ENCODE measurements around the gene SFMBT1.
"Not testable (repeated sequence)": the region's sequence is repeated elsewhere in the genome, so short reads cannot be mapped to it uniquely, and the experiment has no call there.

Gene SFMBT1

DNA sequence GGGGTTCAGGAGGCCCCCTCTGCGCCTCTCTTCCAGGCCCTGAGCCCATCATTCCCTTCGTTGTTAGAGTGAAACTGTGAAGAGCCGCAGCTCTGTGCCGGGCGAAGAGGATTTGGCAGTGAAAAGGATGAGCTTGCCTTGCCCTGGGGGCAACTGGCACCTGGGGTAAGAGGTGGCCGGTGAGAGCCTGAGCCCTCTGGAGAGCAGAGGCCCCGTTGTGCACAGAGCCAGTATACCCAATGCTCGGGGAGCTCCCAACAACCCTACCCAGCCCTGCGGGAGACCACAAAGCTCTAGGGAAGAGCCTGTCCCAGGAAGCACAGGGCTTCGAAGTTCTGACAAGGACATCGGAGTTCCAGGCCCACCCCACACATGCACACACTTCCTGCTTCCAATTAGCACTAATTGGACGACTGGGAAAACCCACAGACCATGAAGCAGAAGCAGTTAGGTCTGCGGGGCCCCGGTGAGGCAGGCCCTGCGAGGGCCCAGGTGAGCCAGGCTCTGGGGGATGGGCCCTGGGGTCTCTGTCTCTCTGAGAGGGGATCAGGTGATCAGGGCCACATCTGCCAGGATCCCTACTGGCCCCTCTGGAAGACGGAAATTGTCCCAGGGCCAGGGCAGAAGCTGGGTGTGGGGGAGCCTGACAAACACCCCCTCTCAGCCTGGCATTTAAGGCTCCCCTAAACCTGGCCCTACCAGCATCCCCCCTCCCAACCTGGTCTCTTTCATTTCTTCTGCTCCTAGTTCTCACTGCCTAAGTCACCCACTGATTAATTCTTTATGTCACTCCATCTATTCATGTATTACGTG lies 27.9 kb upstream of the SFMBT1 start:
- DNase-seq (ENCODE audit: low read depth) = no peak

DNA sequence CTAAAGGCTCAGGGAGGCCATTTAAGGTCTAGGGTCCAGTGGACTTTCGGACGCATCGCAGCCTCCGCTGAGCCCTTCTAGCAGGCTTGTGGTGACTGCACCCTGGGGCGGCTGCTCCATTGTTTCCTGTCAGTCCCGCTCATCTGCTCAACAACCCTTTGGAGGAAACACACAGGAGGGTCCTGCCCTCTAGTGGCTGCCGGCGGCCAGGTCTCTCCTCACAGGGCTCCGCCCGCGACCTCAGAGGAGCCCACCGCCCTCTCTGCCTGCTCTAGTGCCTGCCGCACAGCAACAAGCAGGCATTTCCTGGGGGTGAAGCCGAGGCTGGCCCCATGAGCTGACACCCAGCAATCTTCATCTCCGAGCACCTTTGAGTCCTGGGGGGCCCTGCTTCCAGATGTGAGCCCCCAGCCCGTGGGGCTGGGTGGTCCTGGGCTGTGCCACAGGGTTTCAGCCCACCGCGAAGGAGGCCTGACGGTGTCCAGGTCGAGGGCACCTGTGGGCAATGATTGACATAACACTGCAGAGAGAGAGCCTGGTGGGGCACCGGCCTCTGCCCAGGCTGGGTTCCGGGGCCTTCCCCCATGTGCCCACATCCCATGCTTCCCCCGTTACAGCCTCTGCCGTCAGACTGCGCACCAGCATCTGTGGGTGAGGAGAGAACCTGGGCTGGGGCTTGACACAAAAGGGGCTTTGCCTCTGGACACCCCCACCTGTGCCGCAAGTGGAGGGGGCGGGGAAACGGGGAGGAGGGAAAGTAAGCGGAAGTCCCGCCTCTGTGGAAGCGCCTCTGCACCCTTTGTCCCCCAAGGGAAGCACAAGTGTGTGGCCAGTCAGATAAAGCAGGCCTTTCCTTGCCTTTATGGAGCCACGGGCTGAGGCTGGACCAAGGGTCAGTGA lies 27.0 kb upstream of the SFMBT1 start:
- DNase-seq (ENCODE audit: low read depth) = peak; percentile 70

DNA sequence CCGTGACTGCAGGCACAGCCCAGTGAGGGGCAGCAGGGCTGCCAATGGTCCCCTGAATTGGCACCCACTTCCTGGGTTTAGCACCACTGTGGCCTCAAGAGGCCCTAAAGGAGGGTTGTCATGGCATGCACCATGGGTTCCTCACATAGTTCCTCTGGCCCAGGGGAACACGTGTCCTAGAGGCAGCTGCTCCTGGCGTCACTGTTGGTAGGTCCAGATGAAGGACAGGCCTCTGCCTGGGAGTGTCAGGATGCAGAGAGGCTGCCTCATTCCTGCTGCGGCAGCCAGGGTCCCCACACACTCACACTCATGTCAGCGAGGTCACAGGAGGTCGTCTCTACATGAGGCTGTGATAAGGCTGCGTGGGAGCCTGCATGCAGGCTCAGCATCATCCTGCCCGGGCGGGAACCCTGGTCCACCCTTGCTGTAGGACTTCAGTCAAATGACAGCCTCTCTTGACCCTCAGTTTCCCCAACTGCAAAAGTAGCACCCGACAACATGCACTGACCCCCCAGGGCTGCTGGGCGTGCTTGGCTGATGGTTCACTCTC lies 26.1 kb upstream of the SFMBT1 start:
- no peak for DNase-seq (ENCODE audit: low read depth)

DNA sequence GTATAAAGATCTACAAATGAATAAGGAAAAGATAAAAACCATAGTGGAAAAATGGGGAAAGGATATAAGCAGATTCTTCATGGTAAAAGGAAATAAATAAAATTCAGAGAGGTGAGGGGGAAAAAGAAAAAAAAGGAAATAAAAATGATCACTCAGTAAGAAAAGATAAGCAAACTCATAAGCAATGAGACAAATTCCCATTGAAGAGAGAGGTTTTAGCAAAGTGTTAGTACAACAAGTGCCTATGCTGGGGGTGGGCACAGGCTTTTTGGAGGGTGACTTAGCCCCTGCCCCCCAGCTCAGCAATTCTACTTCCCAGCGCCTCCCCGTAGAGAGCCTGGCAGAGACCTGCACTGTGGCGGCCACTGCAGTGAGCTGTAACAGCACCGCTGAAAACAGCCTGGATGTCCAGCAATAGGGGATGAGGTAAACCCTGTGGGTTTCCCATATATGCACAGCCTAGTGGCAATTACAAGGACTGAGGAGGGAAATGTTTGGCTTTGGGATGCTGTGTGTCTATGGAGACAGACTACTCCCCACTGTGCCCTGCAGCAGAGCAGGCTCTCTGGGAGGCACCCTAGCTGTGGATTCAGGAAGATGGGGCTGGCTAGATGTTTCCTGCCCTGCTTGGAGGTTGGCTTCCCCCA lies 23.7 kb upstream of the SFMBT1 start:
- DNase-seq (ENCODE audit: low read depth) = no peak

DNA sequence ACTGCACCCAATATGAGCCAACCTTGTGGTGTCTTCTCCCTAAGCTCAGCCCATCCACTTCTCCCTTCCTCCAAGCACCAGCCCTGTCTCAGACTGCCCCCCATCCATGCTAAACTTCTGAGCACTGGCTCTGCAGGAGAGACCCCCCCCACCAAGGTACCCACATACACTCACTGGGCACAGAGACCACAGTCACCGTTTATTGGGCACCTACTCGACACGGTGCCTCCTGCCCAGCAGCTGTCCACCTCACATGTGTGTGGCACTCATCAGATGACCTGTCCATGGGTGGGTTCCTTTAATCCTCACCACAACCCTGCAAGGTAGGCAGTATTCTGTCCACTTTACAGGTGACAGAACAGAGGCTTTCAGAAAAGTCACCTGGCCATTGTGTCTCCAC lies 22.3 kb upstream of the SFMBT1 start:
- DNase-seq (ENCODE audit: low read depth) = no peak

DNA sequence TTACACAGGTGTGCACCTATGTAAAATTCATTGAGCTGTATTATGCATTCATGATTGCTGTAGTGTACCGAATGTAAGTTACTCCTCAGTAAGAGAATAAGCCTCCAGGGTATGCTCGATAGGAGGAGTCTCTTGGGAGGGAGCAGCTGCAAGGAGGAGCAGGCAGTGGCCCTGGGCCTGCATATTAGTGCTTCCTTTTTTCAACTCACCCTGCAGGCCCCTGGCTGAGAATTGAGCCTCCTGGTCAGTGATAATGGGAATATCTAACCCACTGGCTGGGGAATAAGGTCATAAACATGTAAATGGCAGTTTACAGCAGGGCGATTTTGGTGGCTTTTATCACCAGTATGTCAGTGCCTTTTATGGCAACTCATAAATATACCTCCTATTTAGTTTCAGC lies 21.7 kb upstream of the SFMBT1 start:
- no peak for DNase-seq (ENCODE audit: low read depth)

DNA sequence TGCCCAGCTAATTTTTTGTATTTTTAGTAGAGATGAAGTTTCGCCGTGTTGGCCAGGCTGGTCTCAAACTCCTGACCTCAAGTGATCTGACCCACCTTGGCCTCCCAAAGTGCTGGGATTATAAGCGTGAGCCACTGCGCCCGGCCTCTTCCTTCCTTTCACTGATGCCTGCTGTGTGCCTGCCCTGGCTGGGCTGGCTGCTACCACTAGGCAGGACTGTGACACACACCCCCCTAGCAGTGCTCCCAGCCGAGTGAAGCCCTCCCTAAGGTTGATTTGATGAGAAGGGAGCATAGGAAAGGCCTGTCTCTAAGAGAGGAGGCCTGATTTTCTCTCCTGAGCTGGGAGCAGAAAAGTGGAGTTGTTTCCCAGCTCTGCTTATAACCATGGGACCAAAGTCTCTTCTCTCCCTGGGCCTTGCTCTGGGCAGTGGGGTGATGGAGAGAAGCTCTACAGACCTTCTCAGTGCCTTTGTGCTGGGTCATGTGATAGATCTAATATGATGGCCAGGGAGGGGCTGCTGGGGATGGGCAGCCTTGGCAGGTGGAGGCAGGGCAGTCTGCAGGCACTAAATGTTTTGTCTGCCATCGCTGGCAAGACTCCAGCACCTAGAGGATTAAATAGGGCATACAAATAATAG lies 20.1 kb upstream of the SFMBT1 start:
- DNase-seq (ENCODE audit: low read depth) = no peak

DNA sequence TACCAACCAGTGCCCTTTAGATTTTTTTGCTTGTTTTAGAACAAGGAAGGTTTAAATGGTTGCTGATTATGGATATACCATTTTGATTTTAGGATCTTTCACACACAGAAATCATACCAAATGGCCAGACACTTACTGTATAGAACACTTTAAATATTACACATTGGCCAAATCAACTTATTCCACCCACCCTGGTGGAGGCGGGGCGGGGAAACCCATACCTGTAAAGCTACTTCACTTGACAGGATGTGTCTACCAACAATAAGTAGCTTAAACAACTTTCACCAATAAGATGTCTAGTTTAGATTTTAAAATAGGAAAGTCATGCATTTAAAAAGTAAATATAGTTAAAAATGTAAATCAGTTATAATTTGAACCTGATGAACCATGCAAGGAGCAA lies 17.0 kb upstream of the SFMBT1 start:
- no peak for DNase-seq (ENCODE audit: low read depth)

DNA sequence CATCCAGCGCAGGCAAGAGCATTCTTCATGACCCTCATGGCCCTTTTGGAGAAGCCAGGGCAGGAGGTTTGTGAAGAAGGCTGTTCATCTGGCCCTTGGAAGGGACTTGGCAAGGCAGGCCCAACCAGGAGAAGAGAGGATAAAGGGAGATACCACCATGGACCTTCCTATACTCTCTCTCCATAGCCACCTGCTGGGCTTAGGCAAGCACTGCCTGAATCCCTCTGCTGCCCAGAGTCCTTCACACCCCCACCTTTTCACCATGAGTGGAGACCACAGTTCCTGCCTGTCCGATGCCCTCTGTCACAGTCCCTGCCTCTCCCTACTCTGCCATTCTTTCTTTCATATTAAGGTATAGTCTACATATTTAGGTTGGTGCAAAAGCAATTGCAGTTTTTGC lies 10.6 kb upstream of the SFMBT1 start:
- DNase-seq (ENCODE audit: low read depth) = peak; percentile 31

DNA sequence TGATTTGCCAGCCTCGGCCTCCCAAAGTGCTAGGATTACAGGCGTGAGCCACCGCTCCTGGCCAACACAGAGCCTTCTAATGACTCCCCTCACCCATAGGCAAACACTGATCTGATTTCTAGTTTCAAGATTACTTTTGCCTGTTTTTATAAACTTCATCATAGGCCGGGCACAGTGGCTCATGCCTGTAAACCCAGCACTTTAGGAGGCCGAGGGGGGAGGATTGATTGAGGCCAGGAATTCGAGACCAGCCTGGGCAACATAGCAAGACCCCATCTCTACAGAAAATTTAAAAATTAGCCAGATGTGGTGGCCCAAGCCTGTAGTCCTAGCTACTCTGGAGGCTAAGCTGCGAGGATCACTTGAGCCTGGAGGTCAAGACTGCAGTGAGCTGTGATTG lies 8.4 kb upstream of the SFMBT1 start:
- not testable (repeated sequence) for DNase-seq (ENCODE audit: low read depth)

DNA sequence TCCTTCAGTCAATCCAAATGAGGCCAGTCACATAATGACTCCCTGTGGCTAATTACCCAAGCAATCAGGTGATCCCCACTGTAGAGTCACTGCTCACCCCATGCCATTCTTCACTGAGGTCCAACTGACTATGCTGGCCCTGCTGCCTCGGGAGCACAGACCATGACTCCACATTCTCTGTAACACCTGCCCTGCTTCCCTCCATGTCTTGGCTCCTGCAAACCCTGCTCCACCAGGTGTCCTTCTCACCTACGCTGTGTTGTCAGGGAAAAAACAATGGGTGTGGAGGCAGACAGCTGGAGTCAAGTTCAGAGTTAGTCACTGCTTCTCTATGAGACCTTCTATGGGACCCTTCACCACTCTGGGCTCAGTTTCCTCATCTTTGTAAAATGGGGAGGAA lies 6.1 kb upstream of the SFMBT1 start:
- DNase-seq (ENCODE audit: low read depth) = no peak

DNA sequence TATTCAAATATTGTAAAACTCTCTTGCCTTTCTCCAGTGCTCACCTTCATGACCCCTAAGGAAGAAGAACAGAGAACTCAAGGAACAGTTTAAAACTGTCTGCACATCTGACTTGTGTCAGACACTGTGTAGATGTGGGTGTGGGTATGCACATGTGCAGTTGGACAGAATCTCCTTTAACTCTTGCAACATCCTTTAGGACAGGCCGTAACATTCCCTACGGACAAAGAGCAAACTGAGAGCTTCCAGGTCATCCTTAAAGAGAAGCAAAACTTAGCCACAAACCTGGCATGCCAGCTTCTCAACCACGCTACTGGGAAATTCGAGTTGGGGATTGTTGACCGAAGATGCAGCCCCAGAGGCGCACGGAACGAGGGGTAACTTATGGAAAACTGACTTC lies 4.1 kb upstream of the SFMBT1 start:
- DNase-seq (ENCODE audit: low read depth) = no peak

DNA sequence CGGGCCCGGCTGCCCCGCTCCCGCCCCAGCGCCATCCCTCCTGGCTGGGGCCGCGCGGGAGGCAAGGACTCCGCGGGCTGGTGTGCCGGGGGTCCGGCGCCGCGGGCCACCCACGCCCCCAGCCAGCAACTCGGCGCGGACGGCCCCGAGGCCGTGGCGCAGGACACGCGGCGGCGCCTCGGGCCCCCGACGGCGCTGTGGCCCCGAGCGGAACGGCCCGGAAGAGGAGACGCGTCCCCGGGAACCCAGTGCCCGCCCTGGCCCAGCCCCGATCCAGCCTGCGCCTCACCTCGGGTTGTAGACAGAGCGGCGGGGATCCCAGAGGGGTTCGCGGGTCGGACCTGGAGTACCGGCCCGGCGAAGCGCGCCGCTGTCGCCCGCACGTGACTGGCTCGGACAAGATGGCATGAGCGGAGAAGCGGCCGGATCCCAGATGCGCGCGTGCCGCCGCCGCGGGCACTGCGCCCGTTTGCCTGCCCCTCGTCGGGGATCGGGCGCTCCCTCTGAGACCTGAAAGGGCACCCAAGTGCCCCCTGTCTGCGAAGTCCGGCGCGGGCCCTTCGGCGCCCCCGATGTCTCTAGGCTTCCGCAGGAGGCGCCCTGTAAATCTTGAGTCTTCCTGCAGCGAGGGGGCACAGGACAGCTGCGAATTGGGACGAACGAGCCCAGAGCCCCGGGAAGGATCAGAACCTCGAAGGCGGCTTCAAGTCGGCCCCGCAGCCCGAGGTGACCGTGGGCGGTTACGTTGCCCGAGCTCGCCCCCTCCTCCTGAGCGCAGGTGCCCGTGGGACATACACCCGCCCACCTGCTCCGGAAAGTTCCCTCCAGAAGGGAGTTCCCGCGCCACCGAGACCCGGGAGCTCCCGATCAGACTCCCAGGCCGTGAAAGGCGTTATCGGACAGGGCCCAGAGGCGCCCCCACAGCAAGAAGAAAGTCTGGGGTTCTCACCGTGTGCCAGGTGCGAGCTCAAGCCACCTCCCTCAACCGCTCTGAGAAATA lies 598 bp upstream of the SFMBT1 start:
- DNase-seq (ENCODE audit: low read depth) = peak; percentile 19

DNA sequence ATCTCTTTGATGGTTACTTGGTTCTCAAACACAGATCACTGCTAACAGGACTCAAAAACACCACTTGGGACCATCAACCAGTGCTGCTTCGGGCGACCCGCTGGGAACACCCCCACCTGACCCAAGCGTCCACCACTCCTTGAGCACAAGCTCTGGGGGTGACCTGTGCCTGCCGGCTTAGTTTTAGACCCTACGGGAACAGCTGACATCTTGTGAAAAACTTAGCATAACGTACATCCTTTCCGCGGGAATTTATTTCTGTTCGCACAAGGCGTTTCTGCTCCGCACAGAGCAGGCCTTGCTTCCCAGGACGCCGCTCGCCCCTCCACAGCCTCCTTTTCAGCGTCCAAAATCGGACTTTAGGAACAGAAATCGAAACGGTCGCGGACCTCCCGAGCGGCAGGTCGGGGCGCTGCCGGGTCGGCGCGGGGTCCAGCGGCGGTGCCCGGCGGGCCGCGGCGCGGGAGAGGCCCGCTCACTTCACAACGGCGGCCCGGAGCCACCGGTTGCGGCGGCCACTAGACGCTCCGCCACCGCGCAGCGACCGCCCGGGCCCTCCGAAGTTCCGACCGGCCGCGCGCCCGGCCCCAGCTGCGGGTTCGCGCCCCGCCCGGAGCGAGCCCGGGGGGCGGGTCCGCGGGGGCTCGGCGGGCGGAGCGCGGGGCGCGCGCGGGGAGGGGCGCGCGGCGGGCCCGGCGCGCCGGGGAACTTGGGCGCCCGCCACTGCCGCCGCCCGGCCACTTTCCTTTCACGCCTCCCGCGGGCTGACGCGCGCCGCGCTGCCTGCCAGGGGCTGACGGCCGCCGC lies 959 bp downstream of the SFMBT1 start:
- DNase-seq (ENCODE audit: low read depth) = peak; percentile 49

DNA sequence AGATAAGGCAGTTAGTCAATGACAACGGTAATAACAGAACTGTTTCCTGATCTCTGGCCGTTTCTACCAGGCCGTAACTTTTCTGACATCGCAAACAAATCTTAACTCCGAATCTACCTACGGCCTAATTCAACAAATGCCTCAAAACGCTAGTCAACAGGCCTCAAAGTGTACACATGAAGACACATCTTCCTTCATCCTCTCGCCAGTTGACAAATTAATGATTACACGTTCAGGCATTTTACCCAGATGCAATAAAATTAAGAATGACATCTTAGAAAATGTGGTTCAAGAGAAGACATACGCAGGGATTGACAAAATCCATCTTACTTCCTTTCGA lies 1.5 kb downstream of the SFMBT1 start:
- DNase-seq (ENCODE audit: low read depth) = no peak

DNA sequence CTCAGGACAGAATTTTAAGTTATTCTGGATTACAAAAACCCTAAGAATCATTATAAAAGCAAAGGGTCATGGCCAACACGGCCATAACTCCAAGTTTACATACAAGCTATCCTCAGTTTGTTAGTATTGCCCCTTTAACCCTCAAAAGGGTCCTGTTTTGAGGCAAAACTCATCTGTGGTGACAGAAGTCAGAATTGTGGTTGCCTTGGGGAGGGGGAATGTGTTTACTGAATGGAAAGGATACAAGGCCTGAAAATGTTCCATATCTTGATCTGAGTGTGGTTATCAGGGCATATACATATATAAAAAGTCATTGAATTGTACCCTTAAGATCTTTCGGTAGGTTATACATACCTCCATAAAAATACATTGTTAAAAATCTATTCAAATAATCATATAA lies 2.1 kb downstream of the SFMBT1 start:
- no peak for DNase-seq (ENCODE audit: low read depth)

DNA sequence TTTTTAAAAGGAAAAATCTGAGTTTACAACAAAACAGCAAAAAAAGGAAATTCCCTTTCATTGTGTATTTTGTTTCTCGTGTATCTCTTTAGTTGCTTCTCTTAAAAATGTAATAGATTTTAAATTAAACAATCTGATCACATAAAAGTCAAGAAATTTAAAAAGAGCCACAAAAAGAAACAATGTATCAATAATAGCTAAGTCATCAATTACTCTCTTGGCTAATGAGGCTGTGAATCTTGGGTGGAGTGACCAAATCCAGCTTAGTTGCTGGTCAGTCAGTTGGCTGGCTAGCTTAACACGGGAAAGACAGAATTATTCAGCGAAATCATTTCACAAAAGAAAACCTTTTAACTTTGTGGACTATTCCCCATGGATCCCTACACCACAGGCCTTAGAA lies 3.2 kb downstream of the SFMBT1 start:
- no peak for DNase-seq (ENCODE audit: low read depth)

DNA sequence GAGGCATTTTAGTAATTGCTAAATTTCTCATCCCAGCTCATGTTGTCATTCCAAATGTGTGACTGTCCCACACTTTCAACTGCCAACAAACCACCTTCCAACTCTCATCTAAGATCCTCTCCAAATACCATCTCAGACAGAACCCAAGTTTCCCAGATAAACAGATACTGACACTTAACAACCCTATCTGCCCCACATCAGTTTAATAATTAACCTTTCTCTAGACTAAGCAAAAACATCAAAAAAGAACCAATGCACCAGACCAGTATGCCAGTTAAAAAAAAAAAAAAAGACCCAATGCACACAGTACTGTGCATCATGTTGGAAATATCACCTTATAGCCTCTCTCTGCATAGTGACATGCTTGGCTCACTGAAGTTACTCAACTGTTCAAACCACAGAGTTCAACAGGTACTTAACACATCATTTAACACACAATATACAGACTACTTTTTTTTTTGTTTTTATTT lies 5.5 kb downstream of the SFMBT1 start:
- peak; percentile 21 for DNase-seq (ENCODE audit: low read depth)

DNA sequence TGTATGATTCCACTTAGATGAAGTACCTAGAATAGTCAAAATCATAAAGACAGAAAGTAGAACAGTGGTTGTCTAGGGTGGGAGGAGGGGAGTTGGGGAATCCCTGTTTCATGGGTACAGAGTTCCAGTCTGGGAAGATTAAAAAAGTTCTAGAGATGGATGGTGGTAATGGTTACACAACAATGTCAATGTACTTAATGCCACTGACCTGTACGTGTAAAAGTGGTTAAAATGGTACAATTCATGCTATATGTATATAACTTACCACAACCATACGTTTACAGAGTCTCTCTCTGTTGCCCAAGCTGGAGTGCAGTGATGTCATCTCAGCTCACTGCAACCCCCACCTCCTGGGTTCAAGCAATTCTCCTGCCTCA lies 6.5 kb downstream of the SFMBT1 start:
- no peak for DNase-seq (ENCODE audit: low read depth)
